Measurements from ENCODE around the gene ITPR2.

DNA sequence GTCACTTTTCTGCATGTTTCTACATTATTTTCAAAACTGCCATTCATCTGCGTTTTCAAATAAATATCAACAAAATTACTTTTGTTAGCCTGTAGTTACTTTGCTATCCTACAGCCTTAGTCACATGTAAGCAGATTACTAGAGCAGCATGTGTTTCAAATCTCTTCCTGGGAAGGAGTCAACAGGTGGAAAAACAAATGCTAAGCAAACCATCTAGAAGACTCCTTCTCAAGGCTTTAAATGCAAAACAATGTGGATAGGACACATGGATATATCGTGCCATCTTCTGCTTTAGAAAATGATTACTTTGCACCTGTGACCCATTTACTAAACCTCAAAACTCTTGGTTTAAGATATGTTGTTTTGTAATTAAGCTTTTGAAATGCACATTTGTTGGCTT is 528.7 kb downstream of the ITPR2 start:
- TF ChIP-seq POLR2A (IDR thresholded peaks at IDR 0.05) (no peak), CTCF (IDR thresholded peaks at IDR 0.05) (no peak)

Measured in Peyer's patch (tissue), 4 donors.